NCI-H2081 treated with DMSO at 0.1 percent for 48 hours (cell line): Measurements from ENCODE around the gene GOSR1.

Experiments used
- DNase-seq: peaks from one replicate; lab custom pipeline; 2025; lab: John Stamatoyannopoulos, UW

GOSR1 gene

GRCh38 chr17:30576326-30576861 lies 99.2 kb downstream of the GOSR1 start:
- DNase-seq, result no peak
